OCI-LY1 (cell line): ENCODE results near the gene SOCS1.

Experiments
- EZH2 ChIP-seq: fragments of 200-600 bp; sonication (generic), shearing (Covaris generic); IDR thresholded peaks from 2 replicates; pipeline ENCODE4 v1.8.0; 2017; ENCODE audit warnings: borderline replicate concordance, mixed run types, mild to moderate bottlenecking, antibody characterized with exemption, low read length, moderate library complexity, mixed read lengths
- TF ChIP-seq, protein P1 (sequence below): fragments of 200-600 bp; sonication (generic), shearing (Covaris generic); IDR thresholded peaks from 2 replicates; pipeline ENCODE4 v1.5.1; 2017; ENCODE audit warnings: mild to moderate bottlenecking, antibody characterized with exemption, low read length, moderate library complexity, mixed read lengths

DNA sequence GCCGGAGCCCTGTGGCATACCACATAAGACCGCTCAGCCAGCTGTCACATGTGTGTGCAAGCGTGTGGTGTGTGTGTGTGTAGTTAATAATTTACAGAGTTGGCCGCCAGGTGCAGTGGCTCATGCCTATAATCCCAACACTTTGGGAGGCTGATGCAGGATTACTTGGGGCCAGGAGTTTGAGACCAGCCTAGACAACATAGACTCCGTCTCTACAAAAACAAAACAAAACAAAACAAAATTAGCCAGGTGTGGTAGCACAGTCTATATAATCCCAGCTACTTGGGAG, 20.4 kb downstream of the SOCS1 start:
- TF ChIP-seq, protein P1, sequence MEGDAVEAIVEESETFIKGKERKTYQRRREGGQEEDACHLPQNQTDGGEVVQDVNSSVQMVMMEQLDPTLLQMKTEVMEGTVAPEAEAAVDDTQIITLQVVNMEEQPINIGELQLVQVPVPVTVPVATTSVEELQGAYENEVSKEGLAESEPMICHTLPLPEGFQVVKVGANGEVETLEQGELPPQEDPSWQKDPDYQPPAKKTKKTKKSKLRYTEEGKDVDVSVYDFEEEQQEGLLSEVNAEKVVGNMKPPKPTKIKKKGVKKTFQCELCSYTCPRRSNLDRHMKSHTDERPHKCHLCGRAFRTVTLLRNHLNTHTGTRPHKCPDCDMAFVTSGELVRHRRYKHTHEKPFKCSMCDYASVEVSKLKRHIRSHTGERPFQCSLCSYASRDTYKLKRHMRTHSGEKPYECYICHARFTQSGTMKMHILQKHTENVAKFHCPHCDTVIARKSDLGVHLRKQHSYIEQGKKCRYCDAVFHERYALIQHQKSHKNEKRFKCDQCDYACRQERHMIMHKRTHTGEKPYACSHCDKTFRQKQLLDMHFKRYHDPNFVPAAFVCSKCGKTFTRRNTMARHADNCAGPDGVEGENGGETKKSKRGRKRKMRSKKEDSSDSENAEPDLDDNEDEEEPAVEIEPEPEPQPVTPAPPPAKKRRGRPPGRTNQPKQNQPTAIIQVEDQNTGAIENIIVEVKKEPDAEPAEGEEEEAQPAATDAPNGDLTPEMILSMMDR, result no peak
- TF ChIP-seq EZH2, result no peak
